Panc1 (cell line): ENCODE results near the gene HERC3. TPM values are rescaled to one million over a fixed set of nuclear protein-coding genes. Genes with fewer than 3 reads are reported as not detected.

Experiments
- ATAC-seq: fragments of 200-7000 bp; cut with Tn5 transposase; 2 replicates; pipeline ENCODE4 v1.9.1; 2020; ENCODE audit warnings: mild to moderate bottlenecking, moderate library complexity
- BruUV-seq: library from RNA; stranded (reverse); fragments of 400-500 nt; replicated peaks from 2 replicates; lab custom pipeline; 2021; lab: Mats Ljungman, UMichigan
- CTCF ChIA-PET: fragments of 300-600 bp; sonication (Branson Sonifier 250); formaldehyde crosslinking; loops from one replicate; lab custom pipeline; 2022; ENCODE audit warnings: antibody characterized with exemption; lab: Charles Lee
- POLR2A ChIA-PET: fragments of 300-600 bp; sonication (Branson Sonifier 250); formaldehyde crosslinking; loops from one replicate; lab custom pipeline; 2022; ENCODE audit warnings: antibody characterized with exemption; lab: Charles Lee
- DNase-seq: peaks from one replicate; pipeline ENCODE4 v3.0.0-alpha.2; 2010; ENCODE audit warnings: low read depth, low spot score
- H3K27ac ChIP-seq: 2 replicates; pipeline ENCODE4 v1.5.1; 2011; ENCODE audit warnings: mild to moderate bottlenecking, low read length, inconsistent platforms
- H3K27me3 ChIP-seq: fragments of 200-500 bp; sonication (Bioruptor generic); 2 replicates; pipeline ENCODE4 v1.6.0; 2014; ENCODE audit warnings: low read length, inconsistent platforms; ENCODE audit not compliant: control insufficient read depth, insufficient read depth
- H3K36me3 ChIP-seq: fragments of 200-500 bp; sonication (Bioruptor generic); 2 replicates; pipeline ENCODE4 v1.5.1; 2014; ENCODE audit warnings: inconsistent platforms, mild to moderate bottlenecking, low read length, moderate library complexity; ENCODE audit not compliant: control insufficient read depth, insufficient read depth
- H3K4me1 ChIP-seq: 2 replicates; pipeline ENCODE4 v1.5.1; 2011; ENCODE audit warnings: inconsistent platforms, mild to moderate bottlenecking, low read length, moderate library complexity; ENCODE audit not compliant: control insufficient read depth, insufficient read depth
- H3K4me3 ChIP-seq, 2 experiments: 2 replicates each; pipeline ENCODE4 v1.5.1; 2011 to 2012; ENCODE audit warnings: low read depth in 2 of 2, low read length in 2 of 2, mild to moderate bottlenecking in 2 of 2, inconsistent platforms in 1 of 2, moderate library complexity in 1 of 2
- H3K9me3 ChIP-seq: fragments of 200-500 bp; sonication (Bioruptor generic); 2 replicates; pipeline ENCODE4 v1.5.1; 2014; ENCODE audit warnings: low read depth, mild to moderate bottlenecking, inconsistent platforms, low read length, moderate library complexity; ENCODE audit not compliant: control insufficient read depth, insufficient read depth
- POLR2AphosphoS5 ChIP-seq: IDR thresholded peaks from 2 replicates; pipeline ENCODE4 v1.6.1; 2012; ENCODE audit warnings: mild to moderate bottlenecking, low read depth, low read length, moderate library complexity
- SIN3A ChIP-seq: IDR thresholded peaks from 2 replicates; pipeline ENCODE4 v1.6.1; 2012; ENCODE audit warnings: low read depth, mild to moderate bottlenecking, low read length, moderate library complexity, borderline replicate concordance; ENCODE audit not compliant: insufficient read depth
- TCF7L2 ChIP-seq: IDR thresholded peaks from 2 replicates; pipeline ENCODE4 v1.6.1; 2011; ENCODE audit warnings: mild to moderate bottlenecking, low read depth, low read length, inconsistent platforms
- in situ Hi-C: cut with HindIII; loops from 2 replicates; pipeline ENCODE4 v1.10.0; 2016; ENCODE audit warnings: low sequenced_read_pairs, low pct_unique_long_range_greater_than_20kb
- intact Hi-C: fragments of 100-400 bp; cut with micrococcal nuclease; formaldehyde crosslinking; loops from one replicate; pipeline ENCODE4 v1.10.0; 2022; ENCODE audit not compliant: unreplicated experiment
- total RNA-seq: library from RNA; stranded (reverse); gene quantifications from one replicate; pipeline ENCODE4 v1.2.1, GENCODE V29; 2021; ENCODE audit not compliant: unreplicated experiment
- TF ChIP-seq, protein P1 (sequence below): fragments of 450-650 bp; IDR thresholded peaks from 2 replicates; pipeline ENCODE4 v1.5.1; 2017; ENCODE audit warnings: mild to moderate bottlenecking
- TF ChIP-seq, protein P2 (sequence below), 2 experiments: IDR thresholded peaks; 2 replicates each; pipeline ENCODE4 v1.6.1; 2011 to 2012; ENCODE audit warnings: low read depth in 2 of 2, control low read depth in 1 of 2, low read length in 1 of 2, mild to moderate bottlenecking in 1 of 2, moderate library complexity in 1 of 2; ENCODE audit not compliant: insufficient read depth in 1 of 2

HERC3 gene
- total RNA-seq, 1 experiment from 2014 or later, result 1.1 TPM

DNA sequence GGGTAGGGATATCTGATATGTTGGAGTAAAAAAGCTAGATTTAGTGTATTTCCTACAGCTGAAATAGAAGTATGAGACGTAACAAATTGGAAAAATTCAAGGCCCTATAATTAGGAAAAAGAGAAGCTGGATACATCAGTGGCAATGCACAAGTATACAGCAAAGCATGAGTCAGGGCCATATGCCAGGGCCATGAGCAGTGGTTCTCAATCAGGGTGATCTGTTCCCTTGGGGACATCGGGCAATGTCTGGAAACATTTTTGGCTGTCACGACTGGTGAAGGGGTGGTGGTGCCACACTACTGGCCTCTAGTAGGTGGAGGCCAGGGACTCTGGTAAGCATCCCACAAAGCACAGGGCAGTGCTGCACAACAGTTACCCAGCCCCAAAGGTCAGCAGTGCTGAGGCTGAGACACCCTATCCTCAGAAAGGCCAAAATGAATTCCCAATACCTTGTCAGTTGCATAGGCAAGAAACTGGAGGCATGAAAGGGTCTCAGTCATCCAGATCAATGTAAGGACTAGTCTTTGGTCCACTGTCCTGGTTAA lies 142.2 kb downstream of the HERC3 start:
- no peak overlapping the region for H3K27ac ChIP-seq
- ChIA-PET POLR2A (no interaction called here), CTCF (no interaction called here)

DNA sequence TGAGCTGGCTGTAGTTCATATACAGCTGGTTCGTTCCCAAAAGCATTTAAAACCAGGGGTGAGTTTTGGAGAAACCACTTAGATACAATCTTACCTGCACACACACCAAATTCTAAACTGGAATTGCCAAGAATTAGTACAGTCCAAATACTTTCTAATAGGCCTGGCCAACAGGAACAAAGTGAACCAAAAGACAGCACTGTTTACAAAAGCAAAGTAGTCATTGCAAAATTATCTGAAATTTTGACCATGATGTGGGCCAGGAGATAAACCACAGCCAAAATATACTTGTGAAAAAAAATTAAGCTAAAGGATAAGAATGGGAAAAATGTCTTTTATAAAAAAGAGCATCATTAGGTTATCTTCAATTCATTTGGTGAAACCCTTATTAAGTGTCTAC lies 143.3 kb downstream of the HERC3 start:
- DNase-seq (no peak), ATAC-seq (no peak)
- in situ Hi-C loops, result no loop called here
- Histone ChIP-seq H3K4me1 (no peaks in the 10 kb centered on the region), H3K4me3 (no peak overlapping the region), H3K36me3 (no peaks in the 10 kb centered on the region), H3K9me3 (no peaks in the 10 kb centered on the region), H3K27me3 (no peaks in the 10 kb centered on the region), H3K27ac (no peak overlapping the region)
- intact Hi-C loops, result no loop called here
- CTCF ChIA-PET, result no interaction called here
- POLR2A ChIA-PET, result no interaction called here
- BruUV-seq, result no TSS peak
- TF ChIP-seq, protein P1, sequence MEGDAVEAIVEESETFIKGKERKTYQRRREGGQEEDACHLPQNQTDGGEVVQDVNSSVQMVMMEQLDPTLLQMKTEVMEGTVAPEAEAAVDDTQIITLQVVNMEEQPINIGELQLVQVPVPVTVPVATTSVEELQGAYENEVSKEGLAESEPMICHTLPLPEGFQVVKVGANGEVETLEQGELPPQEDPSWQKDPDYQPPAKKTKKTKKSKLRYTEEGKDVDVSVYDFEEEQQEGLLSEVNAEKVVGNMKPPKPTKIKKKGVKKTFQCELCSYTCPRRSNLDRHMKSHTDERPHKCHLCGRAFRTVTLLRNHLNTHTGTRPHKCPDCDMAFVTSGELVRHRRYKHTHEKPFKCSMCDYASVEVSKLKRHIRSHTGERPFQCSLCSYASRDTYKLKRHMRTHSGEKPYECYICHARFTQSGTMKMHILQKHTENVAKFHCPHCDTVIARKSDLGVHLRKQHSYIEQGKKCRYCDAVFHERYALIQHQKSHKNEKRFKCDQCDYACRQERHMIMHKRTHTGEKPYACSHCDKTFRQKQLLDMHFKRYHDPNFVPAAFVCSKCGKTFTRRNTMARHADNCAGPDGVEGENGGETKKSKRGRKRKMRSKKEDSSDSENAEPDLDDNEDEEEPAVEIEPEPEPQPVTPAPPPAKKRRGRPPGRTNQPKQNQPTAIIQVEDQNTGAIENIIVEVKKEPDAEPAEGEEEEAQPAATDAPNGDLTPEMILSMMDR, result no peak

More for the DNA sequence above, 142.2 kb downstream of the HERC3 start:
- no TSS peak for BruUV-seq
- Histone ChIP-seq H3K36me3 (no peaks in the 10 kb centered on the region), H3K4me1 (no peaks in the 10 kb centered on the region), H3K9me3 (no peaks in the 10 kb centered on the region), H3K4me3 (no peak overlapping the region), H3K27me3 (no peaks in the 10 kb centered on the region)
- TF ChIP-seq, protein P2, sequence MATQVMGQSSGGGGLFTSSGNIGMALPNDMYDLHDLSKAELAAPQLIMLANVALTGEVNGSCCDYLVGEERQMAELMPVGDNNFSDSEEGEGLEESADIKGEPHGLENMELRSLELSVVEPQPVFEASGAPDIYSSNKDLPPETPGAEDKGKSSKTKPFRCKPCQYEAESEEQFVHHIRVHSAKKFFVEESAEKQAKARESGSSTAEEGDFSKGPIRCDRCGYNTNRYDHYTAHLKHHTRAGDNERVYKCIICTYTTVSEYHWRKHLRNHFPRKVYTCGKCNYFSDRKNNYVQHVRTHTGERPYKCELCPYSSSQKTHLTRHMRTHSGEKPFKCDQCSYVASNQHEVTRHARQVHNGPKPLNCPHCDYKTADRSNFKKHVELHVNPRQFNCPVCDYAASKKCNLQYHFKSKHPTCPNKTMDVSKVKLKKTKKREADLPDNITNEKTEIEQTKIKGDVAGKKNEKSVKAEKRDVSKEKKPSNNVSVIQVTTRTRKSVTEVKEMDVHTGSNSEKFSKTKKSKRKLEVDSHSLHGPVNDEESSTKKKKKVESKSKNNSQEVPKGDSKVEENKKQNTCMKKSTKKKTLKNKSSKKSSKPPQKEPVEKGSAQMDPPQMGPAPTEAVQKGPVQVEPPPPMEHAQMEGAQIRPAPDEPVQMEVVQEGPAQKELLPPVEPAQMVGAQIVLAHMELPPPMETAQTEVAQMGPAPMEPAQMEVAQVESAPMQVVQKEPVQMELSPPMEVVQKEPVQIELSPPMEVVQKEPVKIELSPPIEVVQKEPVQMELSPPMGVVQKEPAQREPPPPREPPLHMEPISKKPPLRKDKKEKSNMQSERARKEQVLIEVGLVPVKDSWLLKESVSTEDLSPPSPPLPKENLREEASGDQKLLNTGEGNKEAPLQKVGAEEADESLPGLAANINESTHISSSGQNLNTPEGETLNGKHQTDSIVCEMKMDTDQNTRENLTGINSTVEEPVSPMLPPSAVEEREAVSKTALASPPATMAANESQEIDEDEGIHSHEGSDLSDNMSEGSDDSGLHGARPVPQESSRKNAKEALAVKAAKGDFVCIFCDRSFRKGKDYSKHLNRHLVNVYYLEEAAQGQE (IDR thresholded peaks at IDR 0.05; ENCODE audit: insufficient read depth in 1 of 2, low read depth in 2 of 2, low read length in 1 of 2), result no peak
- TF ChIP-seq, protein P1, result no peak
- TF ChIP-seq SIN3A (no peak), TCF7L2 (no peak), POLR2AphosphoS5 (no peak)
- DNase-seq, result no peak
- no peak for ATAC-seq
- intact Hi-C loops, result no loop called here
- in situ Hi-C loops, result no loop called here
